Pancreas (tissue), 10 donors: ENCODE data around the gene PTPRG. TPM values are rescaled to one million over a fixed set of nuclear protein-coding genes. Genes with fewer than 3 reads are reported as not detected.

Source experiments
- ATAC-seq, 4 donors: fragments of 200-7000 bp; cut with Tn5 transposase; one replicate each; pipeline versions ENCODE4 v1.8.0 to v1.9.1; 2020; ENCODE audit warnings: mild to moderate bottlenecking in 4 of 4, moderate library complexity in 4 of 4
- DNase-seq, 6 donors: peaks; one replicate each; pipeline ENCODE4 v3.0.0-alpha.2; 2020
- FAIRE-seq: peaks from 2 replicates; lab custom pipeline; 2012; peaks lifted over from hg19 to GRCh38; lab: Jason Lieb, UNC
- H3K27ac ChIP-seq, 4 donors: fragments of 200-600 bp; sonication (generic); 1 replicate in 3 of 4; 2 replicates in 1 of 4; pipeline versions ENCODE4 v1.5.0 to v1.8.0; 2020
- H3K27me3 ChIP-seq, 4 donors: fragments of 200-600 bp; one replicate each; pipeline ENCODE4 v1.8.0; 2021
- H3K36me3 ChIP-seq, 3 donors: fragments of 200-600 bp; sonication (generic) in 1 of 3; one replicate each; pipeline versions ENCODE4 v1.5.0 to v1.8.0; 2020 to 2021
- H3K4me1 ChIP-seq, 3 donors: fragments of 200-600 bp; one replicate each; pipeline ENCODE4 v1.8.0; 2021
- H3K4me3 ChIP-seq, 4 donors: fragments of 200-600 bp; sonication (generic) in 2 of 4; one replicate each; pipeline versions ENCODE4 v1.5.0 to v1.8.0; 2020 to 2021
- H3K9me3 ChIP-seq, 4 donors: fragments of 200-600 bp; one replicate each; pipeline ENCODE4 v1.8.0; 2021
- CTCF ChIP-seq, 4 donors: fragments of 200-600 bp; sonication (generic) in 3 of 4; IDR thresholded peaks; one replicate each; pipeline versions ENCODE4 v1.5.0 to v1.8.0; 2021; ENCODE audit warnings: antibody characterized with exemption in 4 of 4
- WGBS, 2 donors: extraction: QIAGEN DNeasy Blood & Tissue Kit; methylation state at CpG; one replicate each; pipeline ENCODE4 v1.1.7; 2013; 5-methylcytosine and 5-hydroxymethylcytosine counted together
- intact Hi-C, 3 donors: fragments of 100-400 bp; cut with DNase I; formaldehyde crosslinking; loops; one replicate each; pipeline versions ENCODE4 v1.11.1 to v1.14.2; 2022
- polyA plus RNA-seq, 2 donors: library from polyadenylated mRNA; stranded (reverse); fragments of 200-250 nt; gene quantifications; one replicate each; pipeline ENCODE4 v1.2.3, GENCODE V29; 2013
- total RNA-seq, 6 donors: library from RNA; stranded (reverse); fragmentation: NEBNext Ultra II Directional in 4 of 6; extraction: Animal tissue kit (Norgen Biotek cat#: 25700) in 4 of 6; gene quantifications; one replicate each; pipeline versions ENCODE4 v1.2.1 to v1.2.4, GENCODE V29; 2021 to 2023
- donor health status: healthy with polysubstance abuse.
- donor health status: DM: no; HTN: no; CAD: no; lungs with moderate emphysema.
- donor health status: DM: no; HTN: no; CAD: no.
- donor health status: control.
- donor health status: control.
- donor health status: Bipolar disorder and iron deficiency.
- donor health status: DM: yes; HTN: yes; CAD: no.
- donor health status: DM: no; HTN: no; CAD: no.
- donor health status: DM: no; HTN: no; CAD: no.
- donor health status: DM: yes; HTN: yes; CAD: no.

PTPRG gene
- total and polyA plus RNA-seq, 8 donors, result 2.8 to 20.5 (median 9.5) TPM

GRCh38 chr3:62094461-62094860 lies 533.1 kb downstream of the PTPRG start:
- no peaks in the 10 kb centered on the region for H3K4me1 ChIP-seq
- no peak overlapping the region for H3K4me3 ChIP-seq
- H3K27me3 ChIP-seq, result no peaks in the 10 kb centered on the region
- H3K36me3 ChIP-seq, result no peaks in the 10 kb centered on the region
- H3K27ac ChIP-seq, result no peak overlapping the region
- no peaks in the 10 kb centered on the region for H3K9me3 ChIP-seq
- DNase-seq (no peak), ATAC-seq (no peak), FAIRE-seq (no peak)
- intact Hi-C loops, result no loop called here
- 88 to 92% methylated on average over 5 of the region's 5 CpGs for WGBS, 2 donors
- no peak for TF ChIP-seq CTCF (IDR thresholded peaks at IDR 0.05)

GRCh38 chr3:62095080-62095479 lies 533.7 kb downstream of the PTPRG start:
- Histone ChIP-seq H3K36me3 (no peaks in the 10 kb centered on the region), H3K4me3 (no peak overlapping the region), H3K4me1 (no peaks in the 10 kb centered on the region), H3K27me3 (no peaks in the 10 kb centered on the region), H3K27ac (no peak overlapping the region), H3K9me3 (no peaks in the 10 kb centered on the region)
- ATAC-seq (no peak), FAIRE-seq (no peak), DNase-seq (no peak)
- TF ChIP-seq CTCF (IDR thresholded peaks at IDR 0.05), result no peak
- intact Hi-C loops, result no loop called here
- WGBS, 2 donors, result 93 to 97% methylated on average over 7 of the region's 7 CpGs

- no peak overlapping the region for H3K4me3 ChIP-seq
- no peaks in the 10 kb centered on the region for H3K4me1 ChIP-seq
- ATAC-seq (no peak), FAIRE-seq (no peak), DNase-seq (no peak)
- H3K27me3 ChIP-seq, result no peaks in the 10 kb centered on the region
- no peak overlapping the region for H3K27ac ChIP-seq
- no peaks in the 10 kb centered on the region for H3K36me3 ChIP-seq
- H3K9me3 ChIP-seq, result no peaks in the 10 kb centered on the region
- 38 to 72% methylated on average over 2 of the region's 2 CpGs for WGBS, 2 donors
- intact Hi-C loops, result no loop called here
- no peak for TF ChIP-seq CTCF (IDR thresholded peaks at IDR 0.05)
Measured at GRCh38 chr3:62095756-62096155, 534.4 kb downstream of the PTPRG start.

GRCh38 chr3:62096521-62096920 lies 535.1 kb downstream of the PTPRG start:
- H3K36me3 ChIP-seq, result no peaks in the 10 kb centered on the region
- H3K27me3 ChIP-seq, result no peaks in the 10 kb centered on the region
- no peak overlapping the region for H3K4me3 ChIP-seq
- H3K4me1 ChIP-seq, result no peaks in the 10 kb centered on the region
- intact Hi-C loops, result no loop called here
- no peaks in the 10 kb centered on the region for H3K9me3 ChIP-seq
- DNase-seq (no peak), ATAC-seq (no peak), FAIRE-seq (no peak)
- TF ChIP-seq CTCF (IDR thresholded peaks at IDR 0.05), result no peak
- 71 to 77% methylated on average over 1 of the region's 1 CpG for WGBS, 2 donors
- no peak overlapping the region for H3K27ac ChIP-seq

- H3K4me1 ChIP-seq, result no peaks in the 10 kb centered on the region
- no peaks in the 10 kb centered on the region for H3K36me3 ChIP-seq
- ATAC-seq (no peak), FAIRE-seq (no peak), DNase-seq (no peak)
- no peak overlapping the region for H3K27ac ChIP-seq
- WGBS, 2 donors, result 87 to 90% methylated on average over 9 of the region's 9 CpGs
- H3K9me3 ChIP-seq, result no peaks in the 10 kb centered on the region
- TF ChIP-seq CTCF (IDR thresholded peaks at IDR 0.05), result no peak
- intact Hi-C loops, result no loop called here
- no peaks in the 10 kb centered on the region for H3K27me3 ChIP-seq
- H3K4me3 ChIP-seq, result no peak overlapping the region
Measured at GRCh38 chr3:62097121-62097520, 535.8 kb downstream of the PTPRG start.
